ENCODE data around the gene TRRAP. TPM values are rescaled to one million over a fixed set of nuclear protein-coding genes. Genes with fewer than 3 reads are reported as not detected.

TRRAP gene
- total RNA-seq, 6 donors from 2014 or later, result 29.1 to 53.4 (median 37.5) TPM

GRCh38 chr7:98902523-98902922 lies 24.2 kb downstream of the TRRAP start:
- TF ChIP-seq POLR2AphosphoS5 (IDR thresholded peaks at IDR 0.05), result no peak
- no peak for TF ChIP-seq POLR2A (IDR thresholded peaks at IDR 0.05)
- no peak for TF ChIP-seq CTCF (IDR thresholded peaks at IDR 0.05)
- Histone ChIP-seq H3K9me3 (no peaks in the 10 kb centered on the region), H3K27me3 (no peaks in the 10 kb centered on the region), H3K4me3 (no peak overlapping the region), H3K27ac (no peak overlapping the region), H3K36me3 (peaks cover 38 to 99% (median 87%) of the 10 kb centered on the region in 4 donors), H3K4me1 (no peaks in the 10 kb centered on the region)
- ATAC-seq (ENCODE audit: low FRiP score in 2 of 2) (no peak), DNase-seq (no peak)
- 83 to 89% methylated on average over 3 of the region's 3 CpGs for WGBS, 2 donors

GRCh38 chr7:98903246-98903645 lies 24.9 kb downstream of the TRRAP start:
- WGBS, 2 donors, result 90 to 96% methylated on average over 4 of the region's 4 CpGs

GRCh38 chr7:98907570-98907969 lies 29.2 kb downstream of the TRRAP start:
- 91 to 96% methylated on average over 5 of the region's 5 CpGs for WGBS, 2 donors
- Histone ChIP-seq H3K27me3 (no peaks in the 10 kb centered on the region), H3K36me3 (peaks cover 58 to 99% (median 90%) of the 10 kb centered on the region in 4 donors), H3K4me3 (no peak overlapping the region), H3K4me1 (no peaks in the 10 kb centered on the region), H3K27ac (no peak overlapping the region), H3K9me3 (no peaks in the 10 kb centered on the region)
- no peak for TF ChIP-seq POLR2A (IDR thresholded peaks at IDR 0.05)
- TF ChIP-seq EP300 (IDR thresholded peaks at IDR 0.05), result no peak
- no peak for TF ChIP-seq POLR2AphosphoS5 (IDR thresholded peaks at IDR 0.05)
- no peak for TF ChIP-seq CTCF (IDR thresholded peaks at IDR 0.05)
- DNase-seq (peak in 1 of 2 donors; percentile 47), ATAC-seq (ENCODE audit: low FRiP score in 2 of 2) (no peak)

More at GRCh38 chr7:98903246-98903645, 24.9 kb downstream of the TRRAP start:
- Histone ChIP-seq H3K4me1 (no peaks in the 10 kb centered on the region), H3K4me3 (no peak overlapping the region), H3K36me3 (peaks cover 38 to 99% (median 87%) of the 10 kb centered on the region in 4 donors), H3K27ac (no peak overlapping the region), H3K9me3 (no peaks in the 10 kb centered on the region), H3K27me3 (no peaks in the 10 kb centered on the region)
- DNase-seq, result no peak
- no peak for ATAC-seq (ENCODE audit: low FRiP score in 2 of 2)
- TF ChIP-seq EP300 (IDR thresholded peaks at IDR 0.05), result no peak
- no peak for TF ChIP-seq POLR2A (IDR thresholded peaks at IDR 0.05)
- no peak for TF ChIP-seq CTCF (IDR thresholded peaks at IDR 0.05)
- TF ChIP-seq POLR2AphosphoS5 (IDR thresholded peaks at IDR 0.05), result no peak

GRCh38 chr7:98908585-98908984 lies 30.3 kb downstream of the TRRAP start:
- WGBS, 2 donors, result 91 to 97% methylated on average over 19 of the region's 19 CpGs
- Histone ChIP-seq H3K4me1 (no peaks in the 10 kb centered on the region), H3K4me3 (no peak overlapping the region), H3K27ac (no peak overlapping the region), H3K36me3 (peaks cover 58 to 99% (median 95%) of the 10 kb centered on the region in 4 donors), H3K27me3 (no peaks in the 10 kb centered on the region), H3K9me3 (no peaks in the 10 kb centered on the region)
- TF ChIP-seq CTCF (IDR thresholded peaks at IDR 0.05) (no peak), POLR2A (IDR thresholded peaks at IDR 0.05) (no peak), POLR2AphosphoS5 (IDR thresholded peaks at IDR 0.05) (no peak), EP300 (IDR thresholded peaks at IDR 0.05) (no peak)
- DNase-seq (peak in 1 of 2 donors; percentile 63), ATAC-seq (ENCODE audit: low FRiP score in 2 of 2) (no peak)

GRCh38 chr7:98909487-98909886 lies 31.2 kb downstream of the TRRAP start:
- no peaks in the 10 kb centered on the region for H3K27me3 ChIP-seq
- H3K36me3 ChIP-seq, result peaks cover 53 to 99% (median 89%) of the 10 kb centered on the region in 4 donors

More at GRCh38 chr7:98909487-98909886, 31.2 kb downstream of the TRRAP start:
- Histone ChIP-seq H3K27ac (no peak overlapping the region), H3K4me3 (no peak overlapping the region), H3K4me1 (no peaks in the 10 kb centered on the region), H3K9me3 (no peaks in the 10 kb centered on the region)
- TF ChIP-seq POLR2AphosphoS5 (IDR thresholded peaks at IDR 0.05) (no peak), EP300 (IDR thresholded peaks at IDR 0.05) (no peak), CTCF (IDR thresholded peaks at IDR 0.05) (no peak), POLR2A (IDR thresholded peaks at IDR 0.05) (no peak)
- no peak for DNase-seq
- 88 to 93% methylated on average over 7 to 8 of the region's 8 CpGs for WGBS, 2 donors
- ATAC-seq (ENCODE audit: low FRiP score in 2 of 2), result no peak

All from upper lobe of left lung (tissue), 6 donors.